IMR-90 (cell line): ENCODE results near the gene FARS2. TPM values are rescaled to one million over a fixed set of nuclear protein-coding genes. Genes with fewer than 3 reads are reported as not detected.

ENCODE experiments used
- ATAC-seq: fragments of 200-7000 bp; cut with Tn5 transposase; 2 replicates; pipeline ENCODE4 v1.9.1; 2020; ENCODE audit warnings: low read depth, mild to moderate bottlenecking, moderate library complexity
- BruUV-seq: library from RNA; stranded (reverse); fragments of 400-500 nt; replicated peaks from 2 replicates; lab custom pipeline; 2021; lab: Mats Ljungman, UMichigan
- CTCF ChIA-PET: fragments of 300-600 bp; formaldehyde crosslinking; extraction: SDS; loops from one replicate; lab custom pipeline; 2021; ENCODE audit warnings: antibody characterized with exemption; lab: Yijun Ruan, JAX
- POLR2A ChIA-PET: fragments of 300-600 bp; sonication (Branson Sonifier 250); formaldehyde crosslinking; loops from one replicate; lab custom pipeline; 2022; ENCODE audit warnings: antibody characterized with exemption; ENCODE audit not compliant: unreplicated experiment; lab: Charles Lee
- DNase-seq: peaks from one replicate; pipeline ENCODE4 v3.0.0; 2013
- H2AFZ ChIP-seq: replicated peaks from 2 replicates; pipeline ENCODE3; 2013; ENCODE audit warnings: low read length, mild to moderate bottlenecking; ENCODE audit not compliant: poor library complexity
- H2AK5ac ChIP-seq: 2 replicates; pipeline ENCODE4 v1.6.1; 2013; ENCODE audit warnings: low read depth, low read length, inconsistent platforms
- H2AK9ac ChIP-seq: replicated peaks from 2 replicates; pipeline ENCODE3; 2013; ENCODE audit warnings: mild to moderate bottlenecking, low read depth, low read length, moderate library complexity; ENCODE audit not compliant: poor library complexity
- H2BK120ac ChIP-seq: 2 replicates; pipeline ENCODE4 v1.6.1; 2013; ENCODE audit warnings: low read depth, low read length, inconsistent platforms
- H2BK15ac ChIP-seq: 3 replicates; pipeline ENCODE4 v1.6.1; 2013; ENCODE audit warnings: low read depth, low read length, inconsistent platforms
- H2BK20ac ChIP-seq: 2 replicates; pipeline ENCODE4 v1.6.1; 2013; ENCODE audit warnings: low read depth, mild to moderate bottlenecking, inconsistent platforms, low read length, moderate library complexity
- H2BK5ac ChIP-seq: 2 replicates; pipeline ENCODE4 v1.6.1; 2013; ENCODE audit warnings: mild to moderate bottlenecking, low read depth, low read length, inconsistent platforms; ENCODE audit not compliant: poor library complexity, severe bottlenecking
- H3K14ac ChIP-seq: replicated peaks from 2 replicates; pipeline ENCODE4 v1.6.1; 2013; ENCODE audit warnings: low read depth, low read length, inconsistent platforms
- H3K18ac ChIP-seq: 2 replicates; pipeline ENCODE4 v1.6.1; 2013; ENCODE audit warnings: low read depth, low read length, control low read depth
- H3K23ac ChIP-seq: 2 replicates; pipeline ENCODE4 v1.6.1; 2013; ENCODE audit warnings: low read depth, low read length, inconsistent platforms
- H3K27ac ChIP-seq: 2 replicates; pipeline ENCODE4 v1.5.1; 2013; ENCODE audit warnings: mild to moderate bottlenecking, control low read depth, low read length; ENCODE audit not compliant: insufficient read depth
- H3K27me3 ChIP-seq: 2 replicates; pipeline ENCODE4 v1.6.1; 2013; ENCODE audit warnings: low read length; ENCODE audit not compliant: control insufficient read depth, insufficient read depth
- H3K36me3 ChIP-seq: 2 replicates; pipeline ENCODE4 v1.6.1; 2013; ENCODE audit warnings: low read length, mixed read lengths; ENCODE audit not compliant: control insufficient read depth, insufficient read depth
- H3K4ac ChIP-seq: 2 replicates; pipeline ENCODE4 v1.6.1; 2013; ENCODE audit warnings: low read depth, low read length, inconsistent platforms
- H3K4me1 ChIP-seq: 2 replicates; pipeline ENCODE4 v1.6.1; 2013; ENCODE audit warnings: low read length, mixed read lengths; ENCODE audit not compliant: control insufficient read depth, insufficient read depth
- H3K4me2 ChIP-seq: 2 replicates; pipeline ENCODE4 v1.6.1; 2013; ENCODE audit warnings: low read depth, mild to moderate bottlenecking, control low read depth, low read length, moderate library complexity
- H3K4me3 ChIP-seq: 2 replicates; pipeline ENCODE4 v1.5.1; 2013; ENCODE audit warnings: low read depth, mild to moderate bottlenecking, control low read depth, low read length, moderate library complexity; ENCODE audit not compliant: insufficient read depth
- H3K56ac ChIP-seq: 2 replicates; pipeline ENCODE4 v1.6.1; 2013; ENCODE audit warnings: low read length, inconsistent platforms; ENCODE audit not compliant: insufficient read depth; ENCODE audit errors: extremely low read depth
- H3K79me1 ChIP-seq, 2 experiments: 2 replicates each; pipeline ENCODE4 v1.6.1; 2013; ENCODE audit warnings: low read length in 2 of 2, inconsistent platforms in 1 of 2, low read depth in 1 of 2
- H3K9ac ChIP-seq: 2 replicates; pipeline ENCODE4 v1.6.1; 2013; ENCODE audit warnings: low read depth, low read length, control low read depth
- H3K9me1 ChIP-seq: 2 replicates; pipeline ENCODE4 v1.6.1; 2013; ENCODE audit warnings: low read length, inconsistent platforms; ENCODE audit not compliant: insufficient read depth
- H3K9me3 ChIP-seq: 2 replicates; pipeline ENCODE4 v1.6.1; 2013; ENCODE audit warnings: low read length; ENCODE audit not compliant: control insufficient read depth, insufficient read depth
- H4K20me1 ChIP-seq: 2 replicates; pipeline ENCODE4 v1.6.1; 2013; ENCODE audit warnings: low read length, inconsistent platforms; ENCODE audit not compliant: insufficient read depth
- H4K5ac ChIP-seq: 2 replicates; pipeline ENCODE4 v1.6.1; 2013; ENCODE audit warnings: mild to moderate bottlenecking, low read depth, low read length, control low read depth
- H4K8ac ChIP-seq, 2 experiments: 2 replicates each; pipeline ENCODE4 v1.6.1; 2013; ENCODE audit warnings: low read depth in 2 of 2, low read length in 2 of 2, control low read depth in 1 of 2, inconsistent platforms in 1 of 2
- H4K91ac ChIP-seq: 2 replicates; pipeline ENCODE4 v1.6.1; 2013; ENCODE audit warnings: low read depth, low read length, inconsistent platforms; ENCODE audit not compliant: insufficient read depth
- CHD1 ChIP-seq: IDR thresholded peaks from 2 replicates; pipeline ENCODE4 v1.6.1; 2012; ENCODE audit warnings: low read depth, low read length, improper control_type of control experiment
- MAFK ChIP-seq: IDR thresholded peaks from 2 replicates; pipeline ENCODE4 v1.6.1; 2012; ENCODE audit warnings: low read depth, low read length, improper control_type of control experiment
- MAZ ChIP-seq: IDR thresholded peaks from 2 replicates; pipeline ENCODE4 v1.6.1; 2012; ENCODE audit warnings: low read depth, mild to moderate bottlenecking, low read length, improper control_type of control experiment, moderate library complexity, borderline replicate concordance
- MXI1 ChIP-seq: IDR thresholded peaks from 2 replicates; pipeline ENCODE4 v1.6.1; 2012; ENCODE audit warnings: low read depth, mild to moderate bottlenecking, low read length, moderate library complexity, borderline replicate concordance
- RAD21 ChIP-seq: IDR thresholded peaks from 2 replicates; pipeline ENCODE4 v1.6.1; 2012; ENCODE audit warnings: low read length, improper control_type of control experiment
- RFX5 ChIP-seq: IDR thresholded peaks from 2 replicates; pipeline ENCODE4 v1.8.0; 2012; ENCODE audit warnings: low read depth, mild to moderate bottlenecking, low read length, moderate library complexity
- SMC3 ChIP-seq: fragments of 150-350 bp; IDR thresholded peaks from 2 replicates; pipeline ENCODE4 v1.6.1; 2016; ENCODE audit warnings: low read depth, mild to moderate bottlenecking, antibody characterized with exemption, low read length, moderate library complexity
- USF2 ChIP-seq: fragments of 150-350 bp; IDR thresholded peaks from 2 replicates; pipeline ENCODE4 v1.6.1; 2017; ENCODE audit warnings: mild to moderate bottlenecking, antibody characterized with exemption, low read length, low read depth
- WGBS, 2 experiments: methylation state at CpG; one replicate each; pipeline versions ENCODE4 v1.1.5 to v1.1.7; 2013; ENCODE audit warnings: missing lambda C conversion rate in 2 of 2; ENCODE audit not compliant: insufficient read length in 1 of 2; ENCODE audit errors: extremely low coverage in 2 of 2; 5-methylcytosine and 5-hydroxymethylcytosine counted together
- dilution Hi-C: fragments of 300-500 bp; cut with HindIII; formaldehyde crosslinking; loops from one replicate; pipeline ENCODE4 v1.14.3; 2018; ENCODE audit warnings: low sequenced_read_pairs; ENCODE audit not compliant: unreplicated experiment
- in situ Hi-C: fragments of 300-500 bp; cut with MboI; formaldehyde crosslinking; loops from 3 replicates; pipeline ENCODE4 v1.14.3; 2019; ENCODE audit warnings: low sequenced_read_pairs, inconsistent platforms, mixed read lengths
- intact Hi-C: fragments of 100-400 bp; cut with micrococcal nuclease; formaldehyde crosslinking; loops from 2 replicates; pipeline ENCODE4 v1.10.0; 2022
- polyA plus RNA-seq, 3 experiments: library from polyadenylated mRNA; depleted of rRNA; stranded (reverse); fragments of >200 nt; gene quantifications; 2 replicates each; pipeline ENCODE4 v1.2.3, GENCODE V29; 2012; ENCODE audit warnings: low replicate concordance in 1 of 3
- total RNA-seq: library from RNA; depleted of rRNA; stranded (reverse); fragments of >200 nt; gene quantifications from 2 replicates; pipeline ENCODE4 v1.2.3, GENCODE V29; 2012

FARS2 gene
- total and polyA plus RNA-seq, 2 of the 4 experiments (the other 2 are of a cell fraction), result 12.1 to 28.9 TPM

- ChIA-PET POLR2A (no interaction called here), CTCF (no interaction called here)
- Histone ChIP-seq H3K14ac (no peak overlapping the region), H3K23ac (no peak overlapping the region), H2BK5ac (no peak overlapping the region), H3K9me3 (no peaks in the 10 kb centered on the region), H2BK20ac (no peak overlapping the region), H3K4me1 (peaks cover 4% of the 10 kb centered on the region), H3K27me3 (no peaks in the 10 kb centered on the region), H4K8ac (no peak overlapping the region), H3K18ac (no peak overlapping the region), H4K5ac (no peak overlapping the region), H3K9me1 (no peaks in the 10 kb centered on the region; the same call in 1 of the 2 replicates), H3K27ac (no peak overlapping the region), H2BK120ac (no peak overlapping the region), H3K4ac (no peak overlapping the region), H3K4me2 (no peak overlapping the region), H2AK9ac (no peak overlapping the region), H3K79me1 (peaks cover 22 to 27% of the 10 kb centered on the region in 2 experiments), H3K9ac (no peak overlapping the region), H3K4me3 (no peak overlapping the region), H2BK15ac (no peak overlapping the region), H4K20me1 (no peaks in the 10 kb centered on the region), H3K56ac (no peak overlapping the region), H3K36me3 (no peaks in the 10 kb centered on the region), H2AK5ac (no peak overlapping the region), H4K91ac (no peak overlapping the region), H2AFZ (peak overlapping the region; percentile 52)
- in situ Hi-C loops (no loop called here), intact Hi-C loops (loop anchor here (5.0 kb wide), 1 partner anchor 136 kb away; no protein-coding TSS in a partner anchor), dilution Hi-C loops (no loop called here)
- DNase-seq, result no peak
- no peak for ATAC-seq
- no TSS peak for BruUV-seq
- 100% methylated on average over 1 of the region's 3 CpGs; no CpG with 5 or more reads in 1 of the 2 experiments for WGBS, 2 experiments
- no peak for TF ChIP-seq SMC3
- TF ChIP-seq RAD21, result no peak
- no peak for TF ChIP-seq MXI1
- no peak for TF ChIP-seq CHD1
- no peak for TF ChIP-seq USF2
- TF ChIP-seq RFX5, result no peak
- no peak for TF ChIP-seq MAFK
- TF ChIP-seq MAZ, result no peak
These were observed 17.3 kb downstream of the FARS2 start for GRCh38 chr6:5278565-5279120.
